Germinal center (tissue), 1 donor: ENCODE results near the gene KCND2.
"Not testable (repeated sequence)": the region's sequence is repeated elsewhere in the genome, so short reads cannot be mapped to it uniquely, and the experiment has no call there.

Experiments
- DNase-seq: peaks from one replicate; pipeline ENCODE4 v3.0.0; 2012; ENCODE audit warnings: mixed read lengths, low spot score

The KCND2 gene

DNA sequence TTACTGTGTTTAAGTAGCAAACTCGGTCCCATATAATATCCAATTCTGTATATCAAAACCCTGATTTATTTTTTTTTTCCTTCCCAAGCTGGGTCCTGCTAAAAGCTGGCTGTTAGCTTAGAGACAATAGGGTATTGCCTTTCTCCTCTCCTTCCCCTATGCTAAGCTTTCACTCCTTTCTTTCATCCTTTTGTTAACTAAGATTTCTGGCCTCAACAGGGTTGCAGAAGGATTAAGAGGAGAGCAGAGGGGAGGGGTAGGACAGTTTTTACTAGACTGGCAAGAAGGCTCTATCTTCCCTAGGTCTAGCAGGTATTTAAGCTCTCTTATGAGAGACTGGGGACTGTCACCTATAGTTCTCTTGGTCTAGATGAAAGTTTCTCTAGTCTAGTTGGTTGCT is 229.2 kb downstream of the KCND2 start:
- no peak for DNase-seq

DNA sequence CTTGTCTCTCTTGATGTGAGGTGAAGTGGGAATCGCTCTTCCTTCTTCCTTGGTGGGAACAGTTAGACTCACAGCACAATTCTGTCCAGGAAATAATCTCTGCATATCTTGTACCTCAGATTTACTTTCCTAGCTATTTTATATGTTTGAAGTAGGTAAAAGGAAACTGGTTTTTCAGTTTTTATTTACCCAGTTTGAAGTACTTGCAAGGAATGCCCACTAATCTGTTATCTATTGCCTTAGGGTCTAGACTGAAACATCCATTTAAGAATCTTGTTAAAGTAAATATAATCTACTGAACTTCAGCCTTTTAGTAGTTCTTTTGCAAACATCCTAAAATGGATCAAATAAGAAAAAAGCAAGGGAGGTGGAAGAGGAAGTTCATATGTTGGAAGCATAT is 229.8 kb downstream of the KCND2 start:
- no peak for DNase-seq

DNA sequence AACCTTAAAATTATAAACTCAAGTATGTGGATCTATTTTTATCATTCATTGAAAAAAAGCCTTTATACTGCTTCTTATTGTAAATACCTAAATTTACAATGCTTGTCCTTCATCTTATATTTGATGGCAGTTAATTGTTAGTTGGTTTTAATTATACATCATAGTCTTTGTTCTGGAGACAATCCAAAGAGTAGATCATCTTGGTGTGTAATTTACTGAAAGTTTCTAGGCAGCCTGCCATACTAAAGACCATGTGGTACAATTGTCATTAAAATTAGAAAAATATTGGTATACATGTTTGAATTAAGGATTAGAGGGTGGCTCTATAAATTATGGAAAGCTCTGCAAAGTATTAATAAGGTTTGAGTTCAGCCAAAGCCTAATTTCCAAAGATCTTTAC is 231.4 kb downstream of the KCND2 start:
- DNase-seq: no peak

DNA sequence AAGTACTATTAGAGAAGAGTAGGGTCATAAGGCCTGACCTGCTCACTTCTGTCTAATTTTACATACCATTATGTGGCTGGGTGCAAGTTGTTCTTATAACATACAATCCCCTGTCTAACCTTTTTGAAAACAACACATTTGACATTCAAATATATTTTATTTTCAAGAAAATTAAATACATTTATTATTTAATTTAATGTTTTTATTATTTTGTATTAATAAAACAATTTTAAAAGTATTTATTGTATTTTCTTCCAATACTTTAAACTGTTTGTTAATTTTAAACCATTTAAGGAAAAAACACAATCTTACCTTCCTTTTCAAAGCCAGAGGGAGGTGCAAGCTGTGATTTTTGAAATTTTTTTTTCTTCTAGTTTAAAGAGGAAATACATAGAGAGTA is 232.8 kb downstream of the KCND2 start:
- no peak for DNase-seq

DNA sequence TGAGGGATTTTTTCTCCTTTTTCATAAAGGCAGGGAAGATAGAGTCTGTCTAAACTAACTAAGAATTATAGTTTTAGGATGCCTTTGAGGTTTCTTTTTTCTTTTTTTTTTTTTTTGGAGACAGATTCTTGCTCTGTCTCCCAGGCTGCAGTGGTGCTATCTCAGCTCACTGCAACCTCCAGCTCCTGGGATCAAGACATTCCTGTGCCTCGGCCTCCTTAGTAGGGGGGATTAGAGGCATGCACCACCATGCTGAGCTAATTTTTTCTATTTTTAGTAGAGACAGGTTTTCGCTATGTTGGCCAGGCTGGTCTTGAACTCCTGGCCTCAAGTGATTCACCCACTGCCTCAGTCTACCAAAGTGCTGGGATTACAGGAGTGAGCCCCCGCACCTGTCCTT is 239.7 kb downstream of the KCND2 start:
- no peak for DNase-seq

DNA sequence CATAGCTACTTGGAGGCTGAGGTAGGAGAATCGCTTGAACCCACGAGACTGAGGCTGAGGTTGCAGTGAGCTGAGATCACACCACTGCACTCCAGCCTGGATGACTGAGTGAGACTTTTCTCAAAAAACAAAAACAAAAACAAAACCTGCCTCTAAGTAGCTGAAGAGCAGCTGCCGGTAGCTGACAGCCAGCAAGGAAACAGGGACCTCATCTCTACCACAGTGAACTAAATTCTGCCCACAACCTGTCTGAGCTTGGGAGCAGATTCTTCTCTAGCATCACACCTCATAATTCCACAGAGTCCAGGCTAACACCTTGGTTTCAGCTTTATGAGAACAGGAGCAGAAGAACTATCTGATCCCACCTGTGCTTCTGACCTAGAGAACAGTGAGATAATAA is 246.2 kb downstream of the KCND2 start:
- no peak for DNase-seq

DNA sequence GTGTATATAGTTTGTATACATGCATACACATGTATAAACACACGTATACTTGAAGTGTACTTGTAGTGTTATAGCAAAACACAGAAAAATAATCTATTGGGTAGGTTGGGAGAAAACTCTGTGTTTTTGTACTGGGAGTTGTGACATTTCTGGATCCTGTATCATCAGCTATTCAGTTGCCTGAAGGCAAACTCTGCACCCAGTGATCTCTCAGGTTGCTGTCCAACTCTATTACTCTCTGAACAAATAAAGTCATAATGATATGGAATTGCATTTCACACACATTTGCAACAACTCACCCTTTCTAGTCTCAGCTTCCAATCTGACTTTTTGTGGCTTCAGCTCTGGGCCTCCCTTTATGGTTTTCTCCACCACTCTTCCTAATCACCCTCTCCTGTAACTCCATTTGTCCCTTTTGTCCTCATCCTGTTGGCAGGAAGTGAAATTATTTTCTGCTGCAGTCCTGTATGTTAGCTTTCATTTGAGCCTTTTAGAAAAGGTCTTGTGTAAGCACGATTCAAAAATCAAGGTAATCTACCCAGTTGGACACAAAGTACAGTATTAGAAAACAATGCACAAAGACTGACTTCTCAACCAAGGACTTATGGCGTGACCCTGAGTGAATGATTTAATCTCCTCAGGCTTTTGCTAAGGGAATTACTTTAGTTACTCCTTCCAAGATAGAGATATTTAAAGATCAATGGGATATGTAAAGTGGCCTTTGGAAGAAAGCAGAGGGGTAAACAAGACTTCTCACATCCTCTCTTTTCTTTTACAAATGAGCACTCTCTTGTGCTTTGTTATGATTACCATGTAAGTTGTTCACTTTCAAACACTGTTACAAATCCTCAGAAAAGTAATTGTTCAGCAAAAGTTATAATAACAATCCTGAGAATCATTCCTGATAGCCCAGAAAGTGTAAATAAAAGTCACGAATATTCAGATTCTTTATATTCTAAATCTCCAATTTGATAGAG is 249.1 kb downstream of the KCND2 start:
- no peak for DNase-seq

DNA sequence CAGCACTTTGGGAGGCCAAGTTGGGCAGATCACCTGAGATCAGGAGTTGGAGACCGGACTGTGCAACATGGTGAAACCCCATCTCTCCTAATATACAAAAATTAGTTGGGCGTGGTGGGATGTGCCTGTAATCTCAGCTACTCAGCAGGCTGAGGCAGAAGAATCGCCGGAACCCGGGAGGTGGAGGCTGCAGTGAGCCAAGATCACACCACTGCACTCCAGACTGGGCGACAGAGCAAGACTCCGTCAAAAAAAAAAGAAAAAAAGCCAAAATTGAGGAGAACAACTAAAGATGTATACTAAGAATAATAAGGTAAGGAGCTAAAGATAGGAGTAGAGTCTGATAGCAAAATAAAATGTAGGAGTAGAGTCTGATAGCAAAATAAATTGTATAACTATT is 251.0 kb downstream of the KCND2 start:
- no peak for DNase-seq

DNA sequence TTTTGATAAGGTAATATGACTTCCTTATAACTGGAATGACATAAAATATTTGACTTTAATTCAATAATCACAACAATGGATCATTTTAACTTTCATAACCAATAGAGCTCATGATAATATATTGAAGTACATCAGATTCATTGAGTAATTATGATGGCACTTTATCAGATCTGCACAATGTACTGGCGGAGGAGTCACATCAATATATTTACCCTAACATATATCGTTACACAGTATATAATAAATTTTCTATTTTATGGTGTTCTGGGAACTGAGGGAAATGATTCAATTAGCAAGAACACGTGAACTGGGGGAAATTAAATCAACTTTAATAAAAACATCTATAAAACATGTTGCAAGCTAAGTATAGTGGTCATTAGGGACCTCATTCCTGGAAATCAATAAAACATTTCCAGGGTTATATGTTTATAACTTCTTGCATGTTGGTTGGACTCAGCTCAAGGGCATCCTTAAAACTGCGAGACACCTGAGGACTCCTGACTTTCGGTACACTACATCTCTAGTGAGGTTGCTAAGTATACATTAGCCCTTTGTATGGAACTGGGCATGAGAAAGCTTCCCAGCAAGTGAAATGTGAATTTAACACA is 254.0 kb downstream of the KCND2 start:
- DNase-seq: no peak

DNA sequence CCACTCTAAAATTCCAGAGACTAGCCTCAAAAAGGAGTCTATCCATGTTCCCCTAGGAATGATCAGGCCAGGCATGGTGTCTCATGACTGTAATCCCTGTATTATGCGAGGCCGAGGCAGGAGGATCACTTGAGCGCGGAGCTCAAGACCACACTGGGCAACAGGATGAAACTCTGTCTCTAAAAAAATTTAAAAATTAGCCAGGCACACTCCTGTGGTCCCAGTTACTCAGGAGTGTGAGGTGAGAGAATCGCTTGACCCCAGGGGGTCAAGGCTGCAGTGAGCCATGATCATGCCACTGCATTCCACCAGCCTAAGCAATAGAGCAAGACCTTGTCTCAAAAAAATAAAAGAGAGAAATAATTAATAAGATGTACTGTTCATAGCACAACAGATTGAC is 256.8 kb downstream of the KCND2 start:
- no peak for DNase-seq

DNA sequence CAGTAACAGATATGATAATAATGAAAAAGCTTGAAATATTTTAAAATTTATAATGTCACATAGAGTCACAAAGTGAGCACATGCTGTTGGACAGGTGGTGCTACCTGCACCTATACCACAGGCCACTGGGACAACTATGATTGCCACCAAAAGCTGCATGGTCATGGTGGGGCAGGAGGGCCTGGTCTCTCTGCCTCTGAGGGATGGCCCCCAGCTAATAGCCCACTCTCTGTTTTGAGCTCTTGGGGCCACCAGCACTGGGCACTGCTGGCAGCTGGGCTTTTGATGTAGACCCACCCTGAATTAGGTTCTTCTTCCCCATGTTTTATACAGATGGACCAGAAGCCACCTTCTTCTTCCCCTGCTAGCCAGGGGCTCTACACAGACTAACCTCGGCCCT is 265.4 kb downstream of the KCND2 start:
- no peak for DNase-seq

DNA sequence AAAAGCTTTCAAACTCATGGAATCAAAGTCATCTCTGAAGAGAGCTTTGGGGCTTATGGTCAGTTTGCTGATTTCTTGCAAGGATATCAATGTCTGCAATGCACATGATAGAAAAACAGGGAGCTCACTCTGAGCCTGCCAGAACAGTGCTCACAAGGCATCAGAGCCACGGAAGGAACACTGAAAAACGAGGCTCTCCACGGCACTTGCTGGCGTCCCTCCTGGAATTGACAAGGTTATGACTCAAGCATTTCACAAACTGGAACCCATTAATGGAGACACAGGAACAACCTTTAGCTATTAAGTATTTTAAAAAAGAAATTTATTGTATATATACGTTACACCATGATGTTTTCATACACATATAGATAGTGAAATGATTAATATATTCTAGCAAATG is 266.3 kb downstream of the KCND2 start:
- no peak for DNase-seq

DNA sequence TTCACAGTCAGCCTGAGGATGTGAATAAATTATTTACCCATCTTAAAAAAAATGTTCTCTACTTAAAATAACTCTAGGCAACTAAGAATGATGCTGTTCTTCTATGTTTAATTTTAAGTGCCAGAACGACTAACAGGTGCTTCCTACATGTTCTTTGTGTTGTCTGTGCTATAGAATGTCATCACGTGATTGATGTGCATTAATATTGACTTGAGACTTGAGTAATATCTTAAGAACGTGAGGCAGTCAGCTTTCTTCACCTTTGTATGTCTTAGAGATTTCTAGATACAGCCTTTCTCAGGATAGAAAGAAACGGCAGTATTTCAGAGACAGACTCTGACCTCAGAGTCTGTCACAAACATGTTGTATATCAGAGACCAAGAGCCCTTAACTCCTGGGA is 274.6 kb downstream of the KCND2 start:
- DNase-seq: no peak

DNA sequence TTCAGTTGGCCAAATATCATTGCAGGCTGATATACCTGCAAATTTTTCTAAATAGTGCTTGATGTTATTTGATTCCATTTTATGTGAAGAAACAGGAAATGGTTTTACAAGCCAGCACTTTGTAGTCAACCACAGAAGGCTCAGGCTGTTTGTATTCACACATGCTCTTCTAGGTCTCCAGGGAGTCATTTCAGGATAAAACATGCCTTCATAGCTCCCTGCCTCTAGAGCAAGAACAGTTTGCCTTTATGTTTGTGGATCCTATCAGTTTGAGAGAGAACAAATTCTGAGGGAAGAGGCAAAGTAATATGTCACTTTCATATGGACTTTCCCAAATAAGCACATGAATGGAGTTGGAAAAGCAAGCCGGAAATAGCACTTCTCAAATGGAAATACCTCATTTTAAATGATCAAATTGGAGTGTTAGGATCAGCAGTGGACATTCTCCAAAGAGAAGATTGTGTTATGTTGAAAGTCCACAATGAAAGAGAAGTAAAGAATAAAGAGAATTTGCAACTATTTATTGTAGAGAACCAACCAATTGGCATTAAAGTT is 277.6 kb downstream of the KCND2 start:
- no peak for DNase-seq

DNA sequence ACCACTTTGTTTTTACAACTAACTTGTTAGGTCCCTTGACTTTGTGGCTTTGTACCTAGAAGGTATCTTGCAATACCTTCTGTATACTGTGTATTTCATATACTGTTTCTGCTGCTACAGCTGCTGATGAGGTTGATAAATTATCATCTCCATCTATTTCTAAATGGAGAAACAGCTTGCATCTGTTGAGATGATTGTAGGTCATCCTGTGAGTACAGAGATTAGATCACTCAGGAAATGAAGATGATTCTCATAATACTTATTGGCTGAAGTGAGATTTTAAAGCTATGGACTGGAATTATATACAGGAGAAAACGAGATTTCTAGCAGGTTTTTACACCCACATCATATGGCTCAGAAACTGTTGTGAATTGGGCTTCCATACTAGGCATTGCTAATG is 280.5 kb downstream of the KCND2 start:
- DNase-seq: no peak

DNA sequence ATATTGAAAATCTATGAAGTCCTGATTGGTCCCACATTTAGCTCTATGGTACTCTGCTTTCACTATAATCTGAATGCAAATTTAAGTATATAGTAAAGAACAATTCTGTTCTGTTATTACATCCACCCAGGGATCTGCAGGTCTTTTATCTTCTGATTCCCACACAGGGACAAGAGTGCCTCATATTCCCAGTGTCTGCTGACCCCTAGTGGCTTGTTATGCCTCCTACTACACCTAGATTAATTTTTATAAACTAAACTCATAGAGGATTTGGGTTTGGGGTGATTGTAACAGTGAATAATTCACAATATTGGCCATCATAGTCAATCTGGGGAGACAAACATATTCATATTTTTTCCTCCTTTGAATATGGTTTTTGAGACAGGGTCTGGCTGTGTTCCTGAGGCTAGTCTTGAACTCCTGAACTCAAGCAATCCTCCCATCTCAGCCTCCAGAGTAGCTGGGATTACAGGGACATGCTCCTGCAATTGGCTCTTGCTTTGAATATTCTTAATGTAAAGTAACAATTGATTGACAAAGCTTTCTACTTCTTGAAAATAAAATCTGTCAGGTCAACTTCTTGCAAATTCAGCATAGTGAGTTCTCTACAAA is 282.1 kb downstream of the KCND2 start:
- peak; percentile 5 for DNase-seq

DNA sequence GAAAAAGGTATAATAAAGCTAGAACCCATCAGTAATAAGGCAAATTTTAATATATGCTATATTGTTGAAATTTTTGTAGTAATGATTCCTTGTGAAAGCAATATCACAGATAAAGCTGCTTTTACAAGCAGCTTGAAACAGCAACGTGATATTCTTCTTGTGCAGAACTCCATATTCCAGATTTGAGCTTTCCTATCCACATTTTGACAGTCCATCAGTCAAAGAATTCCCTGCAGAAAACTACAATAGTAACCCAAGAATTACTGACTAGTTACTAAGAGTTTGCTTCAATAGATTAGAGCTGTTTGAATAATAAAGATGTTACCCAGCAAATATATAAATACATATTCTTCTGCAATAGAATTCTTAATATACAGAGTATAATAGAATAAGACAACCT is 291.2 kb downstream of the KCND2 start:
- DNase-seq: no peak

DNA sequence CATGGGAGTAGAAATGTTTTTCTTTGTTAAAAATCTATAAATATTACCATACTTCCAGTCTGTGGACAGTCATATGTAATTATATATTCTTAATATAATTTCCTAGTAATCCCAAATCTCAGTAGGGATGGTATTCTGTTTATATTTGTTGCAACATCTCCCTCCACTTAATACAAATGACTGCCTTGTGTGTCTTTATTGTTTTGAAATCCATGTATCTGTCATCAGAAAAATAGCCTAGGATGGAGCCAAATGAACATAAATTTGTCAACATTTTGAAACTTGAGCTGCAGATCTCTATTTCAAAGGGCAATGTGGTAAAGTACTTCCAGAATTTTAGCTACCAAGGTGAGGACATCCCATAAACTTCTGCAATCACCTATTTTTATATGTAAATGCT is 294.2 kb downstream of the KCND2 start:
- no peak for DNase-seq

DNA sequence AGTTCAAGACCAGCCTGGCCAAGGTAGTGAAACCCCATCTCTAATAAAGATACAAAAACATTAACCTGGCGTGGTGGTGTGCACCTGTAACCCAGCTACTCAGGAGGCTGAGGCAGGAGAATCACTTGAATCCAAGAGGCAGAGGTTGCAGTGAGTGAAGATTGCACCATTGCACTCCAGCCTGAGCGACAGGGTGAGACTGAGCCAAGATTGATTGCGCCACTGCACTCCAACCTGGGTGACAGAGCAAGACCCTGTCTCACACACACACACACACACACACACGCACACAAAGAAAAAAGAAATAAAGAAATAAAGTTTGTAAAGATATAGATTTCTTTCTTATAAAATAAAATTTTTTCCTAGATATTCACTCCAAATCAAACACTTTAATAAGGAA is 305.7 kb downstream of the KCND2 start:
- not testable (repeated sequence) for DNase-seq

DNA sequence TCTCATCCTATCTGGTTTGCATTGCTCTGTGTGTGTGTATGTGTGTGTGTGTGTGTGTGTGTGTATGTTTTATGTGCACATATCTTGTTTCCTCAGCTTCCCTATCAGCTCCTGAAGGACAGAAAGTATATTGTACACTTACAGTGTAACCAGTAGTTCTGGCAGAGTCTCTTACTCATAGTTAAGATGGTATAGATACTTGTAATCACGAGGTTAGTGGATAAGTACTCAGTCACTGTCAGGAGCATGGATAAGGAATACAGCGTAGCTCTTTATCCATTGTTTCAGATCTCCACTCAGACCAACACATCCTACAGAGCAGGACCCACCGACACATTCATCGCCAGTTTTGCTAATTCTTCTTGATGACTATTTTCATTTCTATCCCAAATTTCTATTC is 309.9 kb downstream of the KCND2 start:
- no peak for DNase-seq

DNA sequence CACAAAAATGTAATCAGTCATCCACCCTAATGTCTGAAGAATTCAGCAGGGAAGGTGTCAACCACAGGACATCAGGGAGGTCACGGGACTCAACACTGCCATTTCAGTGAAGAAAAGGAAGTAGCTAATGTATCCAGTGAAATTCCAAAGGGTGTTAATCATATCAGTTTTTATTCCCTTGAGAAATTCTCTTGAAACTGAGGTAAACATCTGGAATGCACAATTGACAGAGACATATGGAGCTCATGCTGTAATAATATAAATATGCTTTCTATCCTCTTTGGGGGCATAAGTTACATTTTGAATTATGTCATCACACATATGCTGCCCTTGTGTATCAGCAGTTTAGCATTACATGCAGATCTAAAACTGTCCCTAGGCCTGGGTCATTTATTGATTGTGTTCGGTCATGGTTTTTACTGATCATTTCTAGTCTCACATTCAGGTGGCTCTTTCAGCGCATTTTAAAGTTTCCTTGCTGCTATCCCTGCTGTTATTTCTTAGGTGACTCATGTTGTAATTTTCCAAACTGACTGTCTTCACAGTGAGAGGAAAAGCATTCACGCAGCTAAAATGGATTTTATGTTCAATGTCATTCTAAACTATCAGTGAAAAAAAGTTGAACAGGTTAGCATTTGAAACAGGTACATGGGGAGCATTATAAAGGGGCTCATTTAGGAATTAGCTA is 311.1 kb downstream of the KCND2 start:
- DNase-seq: no peak

DNA sequence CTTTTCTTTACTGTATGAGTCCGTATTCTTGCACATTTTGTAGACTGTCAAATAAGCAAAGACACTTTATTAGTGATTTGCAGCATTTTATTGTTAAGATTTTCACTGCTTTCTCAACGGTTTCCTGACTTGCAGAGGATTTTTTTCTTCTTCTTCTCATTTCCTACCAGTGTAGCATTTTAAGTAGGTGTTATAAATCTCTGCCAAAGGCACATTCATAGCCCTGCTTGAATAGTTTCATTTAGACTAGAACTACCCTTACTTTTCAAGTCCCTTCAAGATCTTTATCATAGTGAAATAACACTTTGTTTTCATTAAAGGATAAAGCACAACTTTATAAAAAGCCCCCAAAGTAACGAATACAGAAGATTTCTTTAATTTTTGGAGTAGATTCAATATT is 313.6 kb downstream of the KCND2 start:
- DNase-seq: no peak
